Prostate gland (tissue), 2 donors: ENCODE results near the gene PPP4R2. TPM values are rescaled to one million over a fixed set of nuclear protein-coding genes. Genes with fewer than 3 reads are reported as not detected.
"Not testable (repeated sequence)": the region's sequence is repeated elsewhere in the genome, so short reads cannot be mapped to it uniquely, and the experiment has no call there.

ENCODE experiments used
- DNase-seq: peaks from one replicate; pipeline ENCODE4 v3.0.0-alpha.2; 2019; ENCODE audit warnings: low spot score
- H3K27ac ChIP-seq, 2 donors: fragments of 200-600 bp; sonication (generic); 2 replicates each; pipeline ENCODE4 v1.5.1; 2017 to 2019
- H3K27me3 ChIP-seq: fragments of 200-600 bp; sonication (generic); replicated peaks from 2 replicates; pipeline ENCODE4 v1.5.1; 2019; ENCODE audit not compliant: insufficient read depth
- H3K36me3 ChIP-seq, 2 donors: fragments of 200-600 bp; sonication (generic); 1 replicate in 1 of 2; 2 replicates in 1 of 2; pipeline versions ENCODE4 v1.5.1 to v1.8.1; 2017 to 2019
- H3K4me1 ChIP-seq: fragments of 200-600 bp; sonication (generic); replicated peaks from 2 replicates; pipeline ENCODE4 v1.5.1; 2019
- H3K4me3 ChIP-seq, 2 donors: fragments of 200-600 bp; sonication (generic); 2 replicates each; pipeline ENCODE4 v1.5.1; 2017 to 2019
- H3K9me3 ChIP-seq: fragments of 200-600 bp; sonication (generic); 2 replicates; pipeline ENCODE4 v1.5.1; 2017
- POLR2A ChIP-seq: fragments of 450-650 bp; IDR thresholded peaks from one replicate; pipeline ENCODE4 v1.6.1; 2016; ENCODE audit warnings: antibody characterized with exemption, mild to moderate bottlenecking
- POLR2AphosphoS5 ChIP-seq: sonication (generic); formaldehyde crosslinking; IDR thresholded peaks from one replicate; pipeline ENCODE4 v1.6.1; 2017; ENCODE audit warnings: antibody characterized with exemption
- WGBS: methylation state at CpG from one replicate; pipeline ENCODE4 v1.1.5; 2018; 5-methylcytosine and 5-hydroxymethylcytosine counted together
- intact Hi-C: fragments of 100-400 bp; cut with DNase I; formaldehyde crosslinking; loops from one replicate; pipeline ENCODE4 v1.14.2; 2022
- total RNA-seq, 2 donors: library from RNA; depleted of rRNA; stranded (reverse); fragments of >200 nt; gene quantifications; one replicate each; pipeline ENCODE4 v1.1.0, GENCODE V29; 2016
- TF ChIP-seq, protein P1 (sequence below), 4 experiments: fragments of 200-600 bp in 2 of 4; fragments of 450-650 bp in 2 of 4; sonication (generic) in 2 of 4; IDR thresholded peaks; 1 replicate in 3 of 4; 2 replicates in 1 of 4; pipeline ENCODE4 v1.5.1; 2016 to 2019; ENCODE audit warnings: antibody characterized with exemption in 4 of 4, mild to moderate bottlenecking in 2 of 4, moderate library complexity in 2 of 4

Gene PPP4R2
- total RNA-seq, 2 donors from 2014 or later, result 29.6 to 41.8 TPM

DNA sequence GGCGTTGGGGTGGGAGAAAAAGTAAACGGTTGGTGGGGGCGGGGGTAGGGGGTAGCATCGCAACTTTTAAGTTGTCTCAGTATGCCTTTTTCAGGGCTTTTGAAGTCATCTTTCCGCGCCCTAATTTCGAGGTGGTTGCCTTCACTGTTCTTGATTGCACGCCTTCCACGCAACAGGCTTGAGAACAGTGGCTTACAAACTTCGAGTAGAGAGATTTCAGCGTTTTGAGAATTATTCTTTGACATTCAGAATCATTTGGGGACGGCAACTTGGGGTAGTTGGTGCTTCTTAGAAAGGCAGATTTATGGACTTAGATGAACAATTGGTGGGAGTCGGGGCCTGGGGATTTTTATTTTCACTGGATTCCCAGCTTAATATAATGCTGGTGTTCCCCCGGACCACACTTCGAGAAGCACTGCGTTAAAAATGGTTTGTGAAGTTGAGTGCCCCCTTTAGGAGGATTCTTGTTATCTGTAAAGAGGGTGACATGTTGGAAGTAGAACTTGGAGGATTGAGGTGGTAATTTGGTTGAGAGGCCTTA, 880 bp downstream of the PPP4R2 start:
- no peak for DNase-seq
- Histone ChIP-seq H3K36me3 (no peaks in the 10 kb centered on the region), H3K27ac (peak overlapping the region; percentile 98), H3K9me3 (no peaks in the 10 kb centered on the region), H3K4me3 (peak overlapping the region; percentile 73 to 94), H3K27me3 (no peaks in the 10 kb centered on the region), H3K4me1 (peaks cover 4% of the 10 kb centered on the region)
- intact Hi-C loops, result loop anchor here (5.0 kb wide), 2 partner anchors 110 to 150 kb away; partner anchors contain the start of genes GXYLT2 and SHQ1
- TF ChIP-seq POLR2AphosphoS5 (no peak), POLR2A (no peak)
- TF ChIP-seq, protein P1, sequence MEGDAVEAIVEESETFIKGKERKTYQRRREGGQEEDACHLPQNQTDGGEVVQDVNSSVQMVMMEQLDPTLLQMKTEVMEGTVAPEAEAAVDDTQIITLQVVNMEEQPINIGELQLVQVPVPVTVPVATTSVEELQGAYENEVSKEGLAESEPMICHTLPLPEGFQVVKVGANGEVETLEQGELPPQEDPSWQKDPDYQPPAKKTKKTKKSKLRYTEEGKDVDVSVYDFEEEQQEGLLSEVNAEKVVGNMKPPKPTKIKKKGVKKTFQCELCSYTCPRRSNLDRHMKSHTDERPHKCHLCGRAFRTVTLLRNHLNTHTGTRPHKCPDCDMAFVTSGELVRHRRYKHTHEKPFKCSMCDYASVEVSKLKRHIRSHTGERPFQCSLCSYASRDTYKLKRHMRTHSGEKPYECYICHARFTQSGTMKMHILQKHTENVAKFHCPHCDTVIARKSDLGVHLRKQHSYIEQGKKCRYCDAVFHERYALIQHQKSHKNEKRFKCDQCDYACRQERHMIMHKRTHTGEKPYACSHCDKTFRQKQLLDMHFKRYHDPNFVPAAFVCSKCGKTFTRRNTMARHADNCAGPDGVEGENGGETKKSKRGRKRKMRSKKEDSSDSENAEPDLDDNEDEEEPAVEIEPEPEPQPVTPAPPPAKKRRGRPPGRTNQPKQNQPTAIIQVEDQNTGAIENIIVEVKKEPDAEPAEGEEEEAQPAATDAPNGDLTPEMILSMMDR (IDR thresholded peaks at IDR 0.05), result peak in 2 of 4 experiments; percentile 15 to 39
- WGBS, result under 1% methylated on average over 16 of the region's 16 CpGs

DNA sequence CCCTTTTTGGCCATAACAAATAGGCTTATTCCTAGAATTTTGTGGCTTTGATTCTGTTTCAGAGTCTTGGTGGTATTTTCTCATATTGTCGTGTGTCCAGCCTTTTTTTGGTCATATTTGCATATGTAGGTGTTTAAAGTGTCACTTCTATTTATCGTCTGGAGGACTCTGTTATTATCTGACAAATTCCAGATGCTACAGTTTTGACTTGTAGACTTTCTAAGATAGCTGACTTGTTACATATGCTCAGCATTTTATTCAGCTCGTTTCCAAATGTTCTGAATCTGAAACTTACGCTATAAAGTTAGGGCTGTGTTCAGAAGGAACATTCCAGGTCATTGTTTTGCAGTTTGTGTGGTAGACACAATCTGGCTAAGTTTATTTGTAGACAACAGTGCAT, 1.9 kb downstream of the PPP4R2 start:
- intact Hi-C loops, result loop anchor here (5.0 kb wide), 2 partner anchors 111 to 151 kb away; partner anchors contain the start of genes GXYLT2 and SHQ1
- no peak overlapping the region for H3K27ac ChIP-seq

DNA sequence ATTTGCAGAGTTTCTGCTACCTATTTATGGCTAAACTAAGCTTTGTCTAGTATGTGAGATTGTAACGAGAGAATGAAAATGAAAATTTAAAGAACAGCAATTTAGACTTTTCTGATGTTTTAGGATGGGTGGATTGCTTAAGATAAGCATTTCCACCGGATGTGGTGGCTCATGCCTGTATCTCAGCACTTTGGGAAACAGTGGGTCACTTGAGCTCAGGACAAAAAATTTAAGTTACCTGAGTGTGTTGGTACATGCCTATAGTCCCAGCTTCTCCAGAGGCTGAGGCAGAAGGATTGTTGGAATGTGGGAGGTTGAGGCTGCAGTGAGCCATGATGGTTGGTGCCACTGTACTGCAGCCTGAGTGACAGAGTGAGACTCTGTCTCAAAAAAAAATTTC, 3.3 kb downstream of the PPP4R2 start:
- intact Hi-C loops, result loop anchor here (5.0 kb wide), 2 partner anchors 113 to 153 kb away; partner anchors contain the start of genes GXYLT2 and SHQ1
- H3K4me3 ChIP-seq, result no peak overlapping the region
- no peaks in the 10 kb centered on the region for H3K9me3 ChIP-seq
- H3K27ac ChIP-seq, result no peak overlapping the region
- peaks cover 4% of the 10 kb centered on the region for H3K4me1 ChIP-seq
- no peaks in the 10 kb centered on the region for H3K36me3 ChIP-seq
- DNase-seq, result no peak
- 41% methylated on average over 2 of the region's 2 CpGs for WGBS
- TF ChIP-seq, protein P1 (IDR thresholded peaks at IDR 0.05), result no peak
- TF ChIP-seq POLR2AphosphoS5 (no peak), POLR2A (no peak)
- no peaks in the 10 kb centered on the region for H3K27me3 ChIP-seq

More for the DNA sequence above, 1.9 kb downstream of the PPP4R2 start:
- H3K27me3 ChIP-seq, result no peaks in the 10 kb centered on the region
- H3K9me3 ChIP-seq, result no peaks in the 10 kb centered on the region
- no peak for DNase-seq
- TF ChIP-seq, protein P1 (IDR thresholded peaks at IDR 0.05), result no peak
- TF ChIP-seq POLR2A, result no peak
- no peak for TF ChIP-seq POLR2AphosphoS5
- no peaks in the 10 kb centered on the region for H3K36me3 ChIP-seq
- peak overlapping the region; percentile 10 to 73 for H3K4me3 ChIP-seq
- WGBS, result 13% methylated on average over 4 of the region's 4 CpGs
- H3K4me1 ChIP-seq, result peaks cover 4% of the 10 kb centered on the region

DNA sequence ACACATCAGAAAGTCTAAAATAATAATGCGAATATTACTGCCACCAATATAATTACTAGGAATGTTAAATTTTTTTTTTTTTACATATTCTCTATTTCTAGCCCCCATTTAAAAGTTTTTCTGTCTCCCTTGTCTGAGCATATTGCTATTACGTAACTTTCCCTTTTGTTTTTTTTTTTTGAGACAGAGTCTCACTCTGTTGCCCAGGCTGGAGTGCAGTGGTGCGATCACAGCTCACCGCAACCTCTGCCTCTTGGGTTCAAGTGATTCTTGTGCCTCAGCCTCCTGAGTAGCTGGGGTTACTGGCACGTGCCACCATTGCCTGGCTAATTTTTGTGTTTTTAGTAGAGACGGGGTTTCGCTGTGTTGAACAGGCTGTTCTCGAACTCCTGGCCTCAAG, 6.4 kb downstream of the PPP4R2 start:
- H3K4me3 ChIP-seq, H3K4me1 ChIP-seq, DNase-seq, H3K36me3 ChIP-seq, H3K27me3 ChIP-seq, H3K9me3 ChIP-seq, intact Hi-C loops, H3K27ac ChIP-seq: not testable (repeated sequence)
- WGBS, result 96% methylated on average over 8 of the region's 8 CpGs

DNA sequence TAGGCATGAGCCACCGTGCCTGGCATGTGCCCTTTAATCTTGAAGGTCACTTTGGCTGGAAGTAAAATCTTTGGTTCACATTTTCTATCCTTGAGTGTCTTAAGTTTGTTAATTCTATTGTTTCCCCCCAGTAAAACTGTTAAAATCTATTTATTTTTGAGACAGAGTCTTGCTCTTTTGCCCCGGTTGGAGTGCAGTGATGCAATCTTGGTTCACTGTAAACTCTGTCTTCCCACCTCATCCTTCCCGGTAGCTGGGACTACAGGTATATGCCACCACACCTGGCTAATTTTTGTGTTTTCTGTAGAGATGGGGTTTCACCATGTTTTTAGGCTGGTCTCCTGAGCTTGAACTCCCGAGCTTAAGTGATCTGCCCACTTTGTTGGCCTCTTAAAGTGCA, 7.7 kb downstream of the PPP4R2 start:
- no peak overlapping the region for H3K4me3 ChIP-seq
- no peak for DNase-seq
- no peaks in the 10 kb centered on the region for H3K36me3 ChIP-seq
- H3K9me3 ChIP-seq, result no peaks in the 10 kb centered on the region
- WGBS, result 76% methylated on average over 4 of the region's 4 CpGs
- intact Hi-C loops, result no loop called here
- no peak overlapping the region for H3K27ac ChIP-seq
- H3K27me3 ChIP-seq, result no peaks in the 10 kb centered on the region
- H3K4me1 ChIP-seq, result peaks cover 4% of the 10 kb centered on the region
- TF ChIP-seq, protein P1 (IDR thresholded peaks at IDR 0.05), result no peak
- TF ChIP-seq POLR2A (no peak), POLR2AphosphoS5 (no peak)
